Measurements from ENCODE around the gene CCDC43. TPM values are rescaled to one million over a fixed set of nuclear protein-coding genes. Genes with fewer than 3 reads are reported as not detected.
"Not testable (repeated sequence)": the region's sequence is repeated elsewhere in the genome, so short reads cannot be mapped to it uniquely, and the experiment has no call there.

The CCDC43 gene
- total RNA-seq, 1 experiment from 2014 or later = 34.3 TPM

DNA sequence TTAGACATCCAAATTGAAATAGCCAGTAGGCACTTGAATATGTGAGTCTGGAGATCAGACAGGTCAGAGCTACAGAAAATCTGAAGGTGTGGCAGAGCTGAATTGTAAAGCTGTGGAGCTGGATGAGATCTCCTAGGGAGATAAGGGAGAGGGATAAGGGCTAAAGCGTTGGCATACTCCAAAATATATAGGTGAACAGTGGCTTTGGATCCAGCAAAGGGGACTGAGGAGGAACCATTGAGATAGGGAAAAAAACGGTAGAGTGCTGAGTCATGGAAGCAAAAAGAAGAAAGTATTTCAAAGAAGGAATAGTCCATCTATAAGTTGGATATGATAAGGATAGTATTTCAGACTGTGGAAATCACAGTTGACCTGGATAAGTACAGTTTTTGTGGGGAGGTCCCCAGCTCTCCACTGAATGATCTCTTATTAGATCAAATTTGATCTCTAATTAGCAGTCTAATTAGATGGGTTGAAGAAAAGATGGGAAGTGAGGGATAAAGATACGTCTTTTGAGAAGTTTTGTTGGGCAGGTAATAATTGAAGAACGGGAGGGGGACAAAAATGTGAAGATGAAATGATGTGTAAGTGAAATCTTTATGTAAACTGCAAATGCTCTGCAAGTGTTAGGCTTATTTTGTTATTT lies 18.3 kb upstream of the CCDC43 start:
- H3T11ph ChIP-seq (ENCODE audit: low read length) = no peak overlapping the region
- peak overlapping the region; percentile 94 for H2AFZ ChIP-seq (ENCODE audit: low read length)
- H3K27me3 ChIP-seq (ENCODE audit: insufficient read depth, low read length) = no peaks in the 10 kb centered on the region
- no peak overlapping the region for H3K23ac ChIP-seq (ENCODE audit: insufficient read length, low read depth, low read length)
- no peak overlapping the region for H2BK5ac ChIP-seq (ENCODE audit: insufficient read length, low read length)
- H3K27ac ChIP-seq (ENCODE audit: insufficient read length, low read depth, low read length) = no peak overlapping the region
- no peak overlapping the region for H2BK20ac ChIP-seq (ENCODE audit: low read depth, low read length, poor library complexity, severe bottlenecking)
- H3K14ac ChIP-seq (ENCODE audit: insufficient read depth, low read length) = no peak overlapping the region
- no peaks in the 10 kb centered on the region for H4K20me1 ChIP-seq (ENCODE audit: control insufficient read depth, insufficient read depth, insufficient read length)
- H3K4me1 ChIP-seq (ENCODE audit: insufficient read depth, low read length) = no peaks in the 10 kb centered on the region
- DNase-seq = no peak
- H3K27me3 Mint-ChIP-seq (ENCODE audit: low read depth) = peaks cover 9% of the 10 kb centered on the region
- peak overlapping the region; percentile 81 for H3K4me2 ChIP-seq (ENCODE audit: insufficient read depth, insufficient read length, low read length)
- no peaks in the 10 kb centered on the region for H3K9me3 Mint-ChIP-seq
- no peak overlapping the region for H2BK12ac ChIP-seq (ENCODE audit: insufficient read length, low read depth, low read length)
- H2AK5ac ChIP-seq (ENCODE audit: insufficient read length, low read length) = no peak overlapping the region
- peaks cover 3 to 5% (median 3%) of the 10 kb centered on the region in 3 experiments; a peak in 5 of 7 replicates for H3K36me3 Mint-ChIP-seq (ENCODE audit: insufficient read depth in 1 of 3, low read depth in 3 of 3)
- TF ChIP-seq, protein P1, sequence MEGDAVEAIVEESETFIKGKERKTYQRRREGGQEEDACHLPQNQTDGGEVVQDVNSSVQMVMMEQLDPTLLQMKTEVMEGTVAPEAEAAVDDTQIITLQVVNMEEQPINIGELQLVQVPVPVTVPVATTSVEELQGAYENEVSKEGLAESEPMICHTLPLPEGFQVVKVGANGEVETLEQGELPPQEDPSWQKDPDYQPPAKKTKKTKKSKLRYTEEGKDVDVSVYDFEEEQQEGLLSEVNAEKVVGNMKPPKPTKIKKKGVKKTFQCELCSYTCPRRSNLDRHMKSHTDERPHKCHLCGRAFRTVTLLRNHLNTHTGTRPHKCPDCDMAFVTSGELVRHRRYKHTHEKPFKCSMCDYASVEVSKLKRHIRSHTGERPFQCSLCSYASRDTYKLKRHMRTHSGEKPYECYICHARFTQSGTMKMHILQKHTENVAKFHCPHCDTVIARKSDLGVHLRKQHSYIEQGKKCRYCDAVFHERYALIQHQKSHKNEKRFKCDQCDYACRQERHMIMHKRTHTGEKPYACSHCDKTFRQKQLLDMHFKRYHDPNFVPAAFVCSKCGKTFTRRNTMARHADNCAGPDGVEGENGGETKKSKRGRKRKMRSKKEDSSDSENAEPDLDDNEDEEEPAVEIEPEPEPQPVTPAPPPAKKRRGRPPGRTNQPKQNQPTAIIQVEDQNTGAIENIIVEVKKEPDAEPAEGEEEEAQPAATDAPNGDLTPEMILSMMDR (conservative IDR thresholded peaks at IDR 0.05) = no peak
- peaks cover 7% of the 10 kb centered on the region for H3K23me2 ChIP-seq (ENCODE audit: insufficient read length, low read depth, low read length, poor library complexity, severe bottlenecking)
- H2BK120ac ChIP-seq (ENCODE audit: low read depth, low read length, poor library complexity, severe bottlenecking) = no peak overlapping the region
- H3K79me1 ChIP-seq (ENCODE audit: insufficient read depth, low read depth, low read length, poor library complexity, severe bottlenecking) = no peaks in the 10 kb centered on the region
- no peak overlapping the region for H2BK15ac ChIP-seq (ENCODE audit: low read depth, low read length)
- no peaks in the 10 kb centered on the region for H3K79me2 ChIP-seq (ENCODE audit: insufficient read depth, low read length)
- H4K91ac ChIP-seq (ENCODE audit: insufficient read length, low read depth, low read length) = no peak overlapping the region
- H3K56ac ChIP-seq (ENCODE audit: insufficient read length, low read depth, low read length) = no peak overlapping the region
- WGBS (ENCODE audit: extremely low coverage, insufficient read length, low lambda C conversion rate) = 100% methylated on average over 2 of the region's 4 CpGs
- H4K8ac ChIP-seq (replicated peaks; ENCODE audit: insufficient read length, low read depth, low read length) = no peak overlapping the region
- no peak overlapping the region for H3K4me3 Mint-ChIP-seq
- no peak overlapping the region for H3K18ac ChIP-seq (ENCODE audit: insufficient read length, low read depth, low read length)
- no peak overlapping the region for H4K5ac ChIP-seq (ENCODE audit: insufficient read length, low read depth, low read length)
- H3K4me1 Mint-ChIP-seq = peaks cover 5 to 8% of the 10 kb centered on the region in 2 experiments
- H3K9me3 ChIP-seq (ENCODE audit: control insufficient read depth, low read depth, low read length) = no peaks in the 10 kb centered on the region
- no peak overlapping the region for H3K4ac ChIP-seq (ENCODE audit: low read depth, low read length)
- peak overlapping the region; percentile 90 for H3K9ac ChIP-seq (ENCODE audit: extremely low read depth, insufficient read length, low read length)
- no peak overlapping the region for H3K27ac Mint-ChIP-seq

DNA sequence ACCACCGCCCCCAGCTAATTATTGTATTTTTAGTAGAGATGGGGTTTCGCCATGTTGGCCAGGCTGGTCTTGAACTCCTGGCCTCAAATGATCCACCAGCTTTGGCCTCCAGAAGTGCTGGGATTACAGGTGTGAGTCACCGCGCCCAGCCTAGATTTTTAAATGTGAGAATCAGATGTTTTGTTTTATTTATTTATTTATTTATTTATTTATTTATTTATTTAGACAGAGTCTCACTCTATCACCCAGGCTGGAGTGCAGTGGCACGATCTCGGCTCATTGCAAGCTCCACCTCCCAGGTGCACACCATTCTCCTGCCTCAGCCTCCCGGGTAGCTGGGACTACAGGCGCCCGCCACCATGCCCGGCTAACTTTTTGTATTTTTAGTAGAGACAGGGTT lies 10.7 kb upstream of the CCDC43 start:
- H3K4me3 Mint-ChIP-seq; H3K27ac Mint-ChIP-seq; H3K27ac ChIP-seq (ENCODE audit: insufficient read length, low read depth, low read length); H3T11ph ChIP-seq (ENCODE audit: low read length); H4K8ac ChIP-seq (replicated peaks; ENCODE audit: insufficient read length, low read depth, low read length); H3K79me1 ChIP-seq (ENCODE audit: insufficient read depth, low read depth, low read length, poor library complexity, severe bottlenecking); H3K4me1 Mint-ChIP-seq; H2BK15ac ChIP-seq (ENCODE audit: low read depth, low read length); H3K9ac ChIP-seq (ENCODE audit: extremely low read depth, insufficient read length, low read length); H2BK20ac ChIP-seq (ENCODE audit: low read depth, low read length, poor library complexity, severe bottlenecking); H2AK5ac ChIP-seq (ENCODE audit: insufficient read length, low read length); H2BK120ac ChIP-seq (ENCODE audit: low read depth, low read length, poor library complexity, severe bottlenecking); H2AFZ ChIP-seq (ENCODE audit: low read length); H3K27me3 ChIP-seq (ENCODE audit: insufficient read depth, low read length); H3K4me2 ChIP-seq (ENCODE audit: insufficient read depth, insufficient read length, low read length); H4K5ac ChIP-seq (ENCODE audit: insufficient read length, low read depth, low read length); H4K20me1 ChIP-seq (ENCODE audit: control insufficient read depth, insufficient read depth, insufficient read length); H2BK5ac ChIP-seq (ENCODE audit: insufficient read length, low read length); H3K14ac ChIP-seq (ENCODE audit: insufficient read depth, low read length); H4K91ac ChIP-seq (ENCODE audit: insufficient read length, low read depth, low read length); H3K9me3 Mint-ChIP-seq; H3K9me3 ChIP-seq (ENCODE audit: control insufficient read depth, low read depth, low read length); H3K18ac ChIP-seq (ENCODE audit: insufficient read length, low read depth, low read length); H3K36me3 Mint-ChIP-seq (ENCODE audit: insufficient read depth in 1 of 3, low read depth in 3 of 3); H3K23me2 ChIP-seq (ENCODE audit: insufficient read length, low read depth, low read length, poor library complexity, severe bottlenecking); H3K79me2 ChIP-seq (ENCODE audit: insufficient read depth, low read length); H3K4me1 ChIP-seq (ENCODE audit: insufficient read depth, low read length); H3K23ac ChIP-seq (ENCODE audit: insufficient read length, low read depth, low read length); H3K4ac ChIP-seq (ENCODE audit: low read depth, low read length); H3K27me3 Mint-ChIP-seq (ENCODE audit: low read depth); H3K56ac ChIP-seq (ENCODE audit: insufficient read length, low read depth, low read length); DNase-seq; H2BK12ac ChIP-seq (ENCODE audit: insufficient read length, low read depth, low read length): not testable (repeated sequence)
- no CpG with 5 or more reads among the region's 10 CpGs for WGBS (ENCODE audit: extremely low coverage, insufficient read length, low lambda C conversion rate)

Measured in H9 (cell line).